Stimulated activated CD4-positive, alpha-beta T cell treated with anti-CD3 and anti-CD28 coated beads, Interleukin-1b, Interleukin-23, amount 100 ng/mL, for 24 hours (primary cell): Measurements from ENCODE around the gene PCBP2.
"Not testable (repeated sequence)": the region's sequence is repeated elsewhere in the genome, so short reads cannot be mapped to it uniquely, and the experiment has no call there.

Source experiments
- DNase-seq, 4 experiments: peaks; one replicate each; pipeline ENCODE4 v3.0.0-alpha.2; 2020; ENCODE audit warnings: low read depth in 4 of 4, low spot score in 1 of 4

Gene PCBP2

GRCh38 chr12:53439582-53439981, 12.3 kb upstream of the PCBP2 start:
- not testable (repeated sequence) for DNase-seq

- DNase-seq = peak; percentile 97 to 99 (median 98)
Measured at GRCh38 chr12:53441040-53441833, 10.7 kb upstream of the PCBP2 start, which contains the start of gene PRR13. Gene PRR13, plus strand, starts transcription at chr12:53441734. Its CDS starts 981 bp downstream, at chr12:53442715.

GRCh38 chr12:53443955-53444354, 7.9 kb upstream of the PCBP2 start:
- DNase-seq = no peak

GRCh38 chr12:53444593-53445325, 7.1 kb upstream of the PCBP2 start:
- DNase-seq = not testable (repeated sequence)

GRCh38 chr12:53450936-53451335, 966 bp upstream of the PCBP2 start:
- no peak for DNase-seq

GRCh38 chr12:53452159-53453077, 516 bp downstream of the PCBP2 start:
- DNase-seq = peak; percentile 42 to 65 (median 59)

GRCh38 chr12:53453953-53454640, 2.2 kb downstream of the PCBP2 start:
- no peak for DNase-seq

GRCh38 chr12:53454707-53455106, 2.8 kb downstream of the PCBP2 start:
- no peak for DNase-seq

GRCh38 chr12:53456654-53457366, 4.9 kb downstream of the PCBP2 start:
- DNase-seq = no peak

- no peak for DNase-seq
Measured at GRCh38 chr12:53459097-53459496, 7.2 kb downstream of the PCBP2 start.

- DNase-seq = no peak
Measured at GRCh38 chr12:53461059-53461458, 9.2 kb downstream of the PCBP2 start.

GRCh38 chr12:53461591-53461990, 9.7 kb downstream of the PCBP2 start:
- no peak for DNase-seq

GRCh38 chr12:53462935-53463334, 11.0 kb downstream of the PCBP2 start:
- DNase-seq = no peak

- no peak for DNase-seq
Measured at GRCh38 chr12:53463802-53464560, 12.1 kb downstream of the PCBP2 start.

- DNase-seq = no peak
Measured at GRCh38 chr12:53464685-53465418, 12.9 kb downstream of the PCBP2 start.

- no peak for DNase-seq
Measured at GRCh38 chr12:53465679-53466078, 13.8 kb downstream of the PCBP2 start.

- no peak for DNase-seq
Measured at GRCh38 chr12:53466640-53467039, 14.7 kb downstream of the PCBP2 start.

GRCh38 chr12:53467082-53467481, 15.2 kb downstream of the PCBP2 start:
- no peak for DNase-seq

- DNase-seq = no peak
Measured at GRCh38 chr12:53467880-53468279, 16.0 kb downstream of the PCBP2 start.
